GM21576 (cell line): Measurements from ENCODE around the gene MYL12B.

ENCODE experiments used
- ATAC-seq: cut with Tn5 transposase; IDR thresholded peaks from one replicate; pipeline ENCODE4 v1.9.1; 2021; ENCODE audit warnings: mild to moderate bottlenecking, moderate library complexity; ENCODE audit not compliant: unreplicated experiment

Gene MYL12B

DNA sequence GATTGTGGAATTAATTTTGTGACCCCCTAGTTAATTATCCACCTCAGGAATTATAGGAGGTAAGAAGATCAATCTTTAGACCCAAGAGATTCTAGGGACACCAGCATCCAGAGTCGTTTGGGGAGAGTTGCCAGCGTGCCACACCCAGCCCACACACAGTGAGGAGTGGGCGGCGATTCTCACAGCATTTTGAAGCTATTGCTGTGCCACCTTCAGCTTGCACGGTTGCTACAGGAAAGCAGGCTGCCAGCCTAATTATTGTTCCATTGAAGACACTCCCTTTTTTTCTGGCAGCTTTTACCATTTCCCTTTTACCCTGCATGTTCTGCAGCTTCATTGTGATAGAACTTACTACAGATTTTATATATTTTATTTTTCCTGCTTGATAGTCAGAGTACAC lies 27.5 kb upstream of the MYL12B start:
- ATAC-seq = no peak

DNA sequence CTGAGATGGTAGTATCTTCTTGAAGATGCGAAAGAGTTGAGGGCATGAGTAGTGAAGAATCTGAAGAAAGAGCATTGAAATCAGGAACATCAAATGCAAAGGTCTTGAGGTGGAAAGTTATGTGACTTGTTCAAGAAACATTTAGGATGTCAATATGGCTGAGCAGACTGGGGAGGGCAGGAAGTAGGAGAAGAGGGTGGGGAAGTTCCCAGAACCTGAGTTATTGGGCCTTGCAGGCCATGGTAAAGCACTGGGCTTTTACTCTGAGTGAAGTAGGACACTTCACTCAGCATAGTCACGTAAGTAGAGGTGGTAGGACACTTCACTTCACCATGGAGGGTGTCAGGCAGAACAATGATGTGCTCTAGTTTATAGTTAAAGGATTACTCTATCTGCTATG lies 26.1 kb upstream of the MYL12B start:
- ATAC-seq = no peak

DNA sequence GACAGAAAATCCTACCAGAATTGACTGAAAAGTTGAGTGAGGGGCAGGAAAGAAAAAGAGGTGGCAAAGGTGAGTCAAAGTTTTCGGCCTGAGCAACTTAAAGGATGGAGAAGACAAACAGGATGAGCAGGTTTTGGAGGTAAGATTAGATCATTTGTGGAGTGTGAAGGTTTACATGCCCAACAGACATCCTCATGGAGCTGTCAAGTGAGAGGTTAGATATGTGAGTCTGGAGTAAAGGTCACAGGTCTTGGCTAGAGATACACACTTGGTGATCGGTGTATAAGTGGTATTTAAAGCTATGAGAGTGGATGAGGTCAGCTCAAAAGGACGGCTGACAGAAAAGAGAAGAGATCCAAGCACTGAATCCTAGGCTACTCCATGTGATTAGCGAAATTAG lies 25.5 kb upstream of the MYL12B start:
- ATAC-seq = no peak

DNA sequence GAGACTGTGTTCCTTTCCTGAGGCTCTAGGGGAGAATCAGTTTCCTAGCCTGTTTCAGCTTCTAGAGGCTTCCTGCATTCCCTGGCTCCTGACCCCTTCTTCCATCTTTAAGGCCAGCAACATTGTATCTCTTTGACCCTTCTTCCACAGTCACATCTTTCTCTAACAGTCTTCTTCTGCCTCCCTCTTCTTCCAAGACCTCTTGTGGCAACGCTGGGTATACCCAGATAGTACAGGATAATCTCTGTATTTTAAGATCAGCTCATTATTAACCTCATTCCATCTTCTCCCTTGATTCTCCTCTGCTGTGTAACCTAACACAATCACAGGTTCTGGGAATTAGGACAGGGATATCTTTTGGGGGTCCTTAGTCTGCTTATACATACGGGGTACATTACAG lies 23.2 kb upstream of the MYL12B start:
- ATAC-seq = no peak

DNA sequence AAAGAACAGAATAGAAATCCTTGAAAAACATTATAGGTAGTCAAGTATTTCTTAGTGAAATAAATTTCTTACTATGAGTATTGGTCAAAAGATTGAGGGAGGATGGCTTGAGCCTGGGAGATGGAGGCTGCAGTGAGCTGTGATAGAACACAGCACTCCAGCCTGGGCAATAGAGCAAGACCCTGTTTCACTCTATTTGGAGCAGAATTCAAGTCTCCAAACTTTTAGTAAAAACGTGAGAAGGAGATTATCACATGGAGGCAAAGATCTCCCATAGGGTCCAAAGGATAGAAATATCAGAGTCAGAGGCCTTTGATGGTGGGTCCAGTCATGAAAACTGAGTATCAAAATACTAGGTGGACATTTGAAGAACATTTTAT lies 16.8 kb upstream of the MYL12B start:
- no peak for ATAC-seq

DNA sequence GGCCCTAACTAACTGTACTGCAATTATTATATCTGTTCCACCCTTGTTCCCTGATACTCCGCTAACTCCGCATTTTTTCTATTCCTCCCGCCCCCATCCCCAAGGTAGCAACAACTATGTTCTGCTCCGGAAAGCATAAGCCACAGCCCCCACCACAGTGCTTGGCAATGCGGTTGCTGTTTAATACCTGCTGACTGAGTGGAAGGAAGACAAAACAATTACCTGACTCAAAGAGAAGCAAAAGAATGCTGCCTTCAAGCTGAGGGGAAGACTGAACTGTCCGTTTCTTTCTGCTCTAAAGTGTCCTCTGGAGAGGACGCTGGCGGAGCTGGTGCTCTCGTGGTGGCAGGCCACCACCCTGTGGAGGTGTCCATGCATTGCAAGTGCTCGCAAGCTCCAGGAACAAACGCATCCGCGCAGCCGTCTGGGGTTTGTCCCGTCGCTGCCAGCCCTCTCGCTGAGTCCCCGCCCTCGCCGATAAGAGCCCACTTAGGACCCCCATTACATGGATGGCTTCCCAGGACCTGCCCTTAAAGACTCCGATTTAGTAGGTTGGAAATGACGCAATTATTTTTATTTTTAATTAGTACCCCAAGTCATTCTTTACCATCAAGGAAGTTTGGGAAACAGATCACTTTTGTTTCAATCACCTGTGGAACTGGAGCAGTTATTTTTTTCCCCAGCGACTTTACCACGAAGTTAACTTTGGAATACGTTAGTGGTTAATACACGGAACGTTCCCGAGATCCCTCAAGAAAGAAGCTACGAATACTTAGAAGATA lies 15.9 kb upstream of the MYL12B start:
- ATAC-seq = peak; percentile 58

DNA sequence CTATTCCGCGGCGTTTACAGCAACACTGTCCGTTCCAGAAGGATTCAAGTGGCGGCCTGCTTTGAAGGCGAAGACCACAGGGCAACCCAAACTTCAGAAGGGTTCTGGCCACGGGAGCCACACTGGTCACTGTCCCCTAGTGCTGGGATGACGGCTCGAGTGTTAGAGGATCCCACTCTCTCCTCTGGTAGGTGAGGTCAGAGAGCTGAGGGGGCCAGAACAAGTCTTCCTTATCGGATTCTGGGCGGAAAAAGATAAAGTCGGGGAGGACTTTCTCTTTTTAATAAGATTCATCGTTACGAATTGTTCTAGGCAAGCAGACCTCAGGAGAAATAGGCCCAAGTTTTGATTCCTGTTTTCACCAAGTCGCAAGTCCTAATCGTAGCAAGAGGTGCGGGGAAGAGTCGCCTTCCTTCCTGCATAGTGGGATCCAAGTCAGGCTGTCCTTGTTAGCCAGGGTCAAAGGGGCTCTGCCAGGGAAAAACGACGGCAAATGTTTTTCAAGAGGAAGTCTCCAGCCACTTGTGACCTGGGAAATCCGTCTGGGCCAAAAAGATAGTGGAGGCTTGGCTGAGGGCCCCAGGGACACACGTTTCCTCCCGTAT lies 15.2 kb upstream of the MYL12B start:
- no peak for ATAC-seq

DNA sequence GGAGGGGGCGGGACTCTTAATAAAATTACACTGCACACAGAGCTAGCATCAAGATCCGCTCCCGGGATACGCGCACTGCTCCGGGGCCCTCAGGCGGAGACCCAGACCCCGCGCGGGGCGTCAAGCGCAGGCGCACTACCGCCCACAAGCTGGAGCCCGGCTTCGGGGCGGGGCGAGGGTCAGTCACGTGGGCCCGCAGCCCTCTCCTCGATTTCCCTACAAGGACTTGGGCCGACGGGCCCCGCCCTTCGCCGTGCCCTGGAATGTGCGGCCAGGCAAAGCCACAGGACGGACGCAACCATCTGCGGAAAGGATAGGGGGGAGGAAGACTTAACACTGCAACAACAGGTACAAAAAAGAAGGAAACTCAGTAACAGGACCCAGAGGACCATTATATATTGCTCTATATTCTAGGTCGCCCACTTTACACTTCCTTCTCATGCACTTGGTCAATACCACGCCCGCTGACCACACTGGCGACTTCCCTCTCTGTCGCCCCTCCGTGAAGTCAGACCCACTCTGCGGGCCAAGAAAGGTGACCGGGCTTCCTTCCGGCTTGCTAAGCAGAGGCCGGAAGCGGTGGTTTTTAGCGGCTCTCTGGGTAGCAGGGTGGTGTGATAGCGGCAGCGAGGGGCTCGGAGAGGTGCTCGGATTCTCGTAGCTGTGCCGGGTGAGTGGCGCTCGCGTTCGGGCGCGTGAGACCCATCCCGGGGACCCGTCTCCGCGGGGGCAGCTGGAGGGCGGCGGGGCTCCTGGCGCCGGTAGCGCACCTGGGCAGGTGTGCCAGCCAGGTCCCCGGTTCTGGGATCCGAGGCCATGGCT lies 14.5 kb upstream of the MYL12B start, which contains the start of gene MYL12A:
Gene MYL12A (plus strand): TSS at position 562 of the 822 bp plus-strand sequence. CDS start 5,447 bp downstream, outside the sequence.
- ATAC-seq = peak; percentile 74

DNA sequence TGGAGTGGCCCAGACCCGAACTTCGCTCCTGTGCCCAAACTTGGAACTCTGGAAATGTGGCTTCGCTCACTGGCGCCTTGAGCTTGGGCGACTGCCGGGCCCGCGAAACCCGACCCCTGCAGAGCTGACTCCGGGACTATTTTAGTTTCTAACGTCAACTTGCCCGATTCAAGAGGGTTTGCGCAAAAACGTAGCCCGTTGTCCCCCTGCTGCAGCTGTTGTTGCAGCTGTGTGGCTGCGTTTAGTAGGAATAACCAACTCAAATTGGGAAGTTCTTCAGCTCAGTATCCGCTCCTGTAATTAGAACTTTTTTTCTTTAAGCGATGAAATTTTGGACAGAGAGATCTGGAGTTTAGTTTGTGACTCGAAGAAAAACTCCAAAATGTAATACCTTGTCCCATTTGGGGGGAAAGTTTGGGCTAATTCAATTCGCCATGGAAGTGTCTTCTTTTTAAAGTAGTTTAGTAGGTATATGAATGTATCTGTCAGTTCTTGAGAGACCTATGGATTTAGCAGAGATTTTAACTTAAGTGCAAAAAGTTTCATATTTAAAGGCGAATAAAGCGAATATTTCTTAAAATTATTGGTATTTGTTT lies 13.8 kb upstream of the MYL12B start:
- ATAC-seq = no peak

DNA sequence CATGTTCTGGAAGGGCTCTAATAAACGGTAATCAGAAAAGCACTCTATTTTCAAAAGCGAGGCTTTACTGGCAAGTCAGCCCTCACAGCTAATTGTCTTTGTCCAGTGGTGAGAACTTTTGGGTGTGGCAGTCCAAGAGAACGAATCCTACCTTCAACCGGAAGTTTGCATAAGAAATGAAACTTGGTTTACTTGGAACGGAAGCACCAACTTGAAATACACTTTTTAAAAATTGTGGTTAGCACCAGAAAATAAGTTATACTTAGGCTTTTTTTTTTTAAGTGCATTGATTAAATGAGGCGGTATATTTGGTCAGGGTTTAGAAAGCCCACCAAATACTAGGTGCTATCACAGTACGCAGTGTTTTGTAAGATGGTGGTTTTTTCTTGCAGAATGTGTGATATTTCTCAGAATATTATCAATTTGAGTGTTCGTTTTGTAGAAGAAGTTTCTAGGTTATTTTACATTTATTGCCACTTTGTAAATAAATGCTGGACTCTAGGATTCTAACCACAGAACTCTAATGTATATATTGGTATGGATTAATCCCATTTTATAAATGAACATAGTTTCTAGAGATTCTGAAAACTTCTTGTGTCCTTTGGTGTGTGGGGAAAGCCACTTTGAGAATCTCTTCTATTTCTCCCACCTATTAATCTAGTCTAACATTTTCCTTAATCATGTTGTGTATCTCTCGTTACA lies 13.1 kb upstream of the MYL12B start:
- ATAC-seq = no peak

DNA sequence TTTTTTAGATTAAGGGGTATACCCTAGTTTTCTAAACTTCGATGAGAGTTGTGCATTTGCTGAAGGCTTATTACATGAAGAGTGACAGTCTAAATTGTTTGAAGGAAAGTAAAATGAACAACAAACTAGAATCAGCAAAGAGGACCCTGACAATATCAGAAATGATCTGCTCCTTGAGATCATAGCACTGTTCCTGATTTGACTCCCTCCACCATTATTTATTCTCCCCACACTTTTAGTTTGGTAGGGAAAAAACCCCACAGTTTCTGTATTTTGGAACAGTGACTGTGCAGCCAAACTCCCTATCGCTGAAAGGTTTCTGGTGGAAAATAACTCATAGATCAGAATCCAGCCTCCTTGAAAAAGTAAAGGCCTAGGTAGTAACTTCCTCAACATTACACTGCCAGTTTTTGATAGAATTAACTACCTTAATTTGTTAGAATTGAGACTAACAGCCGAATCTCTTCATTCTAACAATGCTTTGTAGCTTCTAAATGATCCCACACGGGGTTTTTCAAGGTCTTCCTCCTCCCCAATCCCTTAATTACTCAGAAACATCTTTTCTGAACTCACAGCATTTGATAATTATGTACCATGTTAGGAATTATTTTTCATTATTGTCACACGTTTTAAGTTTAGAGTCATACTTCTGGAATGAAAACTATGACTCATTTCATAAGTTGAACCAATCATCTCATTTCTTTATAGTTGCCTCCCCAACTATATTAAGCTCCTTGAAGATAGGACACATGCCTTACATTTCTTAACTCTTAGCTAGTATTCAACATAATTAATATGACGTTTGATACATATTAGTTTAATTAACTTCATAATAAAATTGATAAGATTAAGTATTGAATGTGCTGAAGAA lies 11.5 kb upstream of the MYL12B start:
- no peak for ATAC-seq

DNA sequence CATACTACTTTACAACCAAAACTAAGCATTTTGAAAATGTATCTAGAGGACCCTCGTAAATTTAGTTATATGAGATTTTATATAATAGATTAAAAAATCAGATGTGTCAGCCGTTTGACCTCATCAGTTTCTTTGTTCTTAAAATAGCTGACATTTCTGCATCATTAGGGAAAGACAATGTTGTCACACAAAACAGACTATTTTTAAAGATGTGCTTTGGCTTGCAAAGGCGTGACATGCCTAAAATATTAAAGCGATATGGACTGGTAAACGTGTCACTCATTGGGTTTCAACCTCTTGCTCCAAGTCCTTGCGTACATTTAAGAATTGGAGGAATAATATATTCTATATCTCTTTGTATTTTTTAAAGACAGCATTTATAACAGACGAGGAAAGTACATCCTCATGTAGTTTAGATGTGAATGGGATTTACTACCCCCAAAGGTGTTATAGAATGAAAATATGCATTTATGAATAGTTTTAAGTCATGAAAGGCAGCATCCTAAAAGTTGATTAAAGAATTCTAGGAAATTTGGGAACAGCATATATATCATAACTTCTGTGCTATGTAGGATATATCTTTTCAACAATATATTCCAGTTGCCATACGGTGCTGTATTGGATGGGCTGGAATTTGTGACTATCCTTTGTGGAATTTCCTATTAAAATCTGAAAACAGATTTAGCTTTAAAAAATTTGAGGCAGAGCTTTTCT lies 10.5 kb upstream of the MYL12B start:
- ATAC-seq = no peak

DNA sequence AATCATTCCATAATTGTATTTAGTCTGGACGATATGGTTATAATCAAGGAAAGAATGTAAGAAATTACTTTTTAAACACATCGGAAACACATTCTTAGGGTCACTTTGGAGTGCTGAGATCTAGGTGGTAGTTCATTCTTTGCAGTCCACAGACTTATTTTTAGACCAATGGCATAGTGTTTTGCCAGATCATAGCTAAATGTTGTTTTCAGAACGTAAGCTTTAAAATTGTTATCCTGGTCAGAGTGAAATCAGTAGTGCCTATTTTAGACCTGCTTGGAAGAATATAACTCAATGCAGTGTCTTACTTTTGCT lies 10.0 kb upstream of the MYL12B start:
- no peak for ATAC-seq

DNA sequence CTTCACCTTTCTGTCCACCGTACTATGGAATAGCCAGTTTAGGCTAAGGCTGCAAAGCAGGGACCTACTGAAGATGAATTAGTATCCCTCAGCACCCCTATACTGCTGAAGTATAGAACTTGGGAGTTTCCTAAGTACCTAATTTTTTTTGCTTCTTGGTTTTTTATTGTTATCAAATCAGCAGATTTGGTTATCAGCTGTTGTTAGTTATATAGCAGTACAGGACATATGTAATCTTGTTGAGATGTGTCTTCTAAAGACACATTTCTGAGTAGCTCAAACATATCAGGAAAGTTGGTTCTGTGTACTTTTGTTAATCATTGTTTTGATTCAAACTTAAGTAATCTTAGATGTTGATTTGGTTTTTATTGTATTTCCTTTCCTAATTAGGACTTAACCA lies 9.1 kb upstream of the MYL12B start:
- no peak for ATAC-seq

DNA sequence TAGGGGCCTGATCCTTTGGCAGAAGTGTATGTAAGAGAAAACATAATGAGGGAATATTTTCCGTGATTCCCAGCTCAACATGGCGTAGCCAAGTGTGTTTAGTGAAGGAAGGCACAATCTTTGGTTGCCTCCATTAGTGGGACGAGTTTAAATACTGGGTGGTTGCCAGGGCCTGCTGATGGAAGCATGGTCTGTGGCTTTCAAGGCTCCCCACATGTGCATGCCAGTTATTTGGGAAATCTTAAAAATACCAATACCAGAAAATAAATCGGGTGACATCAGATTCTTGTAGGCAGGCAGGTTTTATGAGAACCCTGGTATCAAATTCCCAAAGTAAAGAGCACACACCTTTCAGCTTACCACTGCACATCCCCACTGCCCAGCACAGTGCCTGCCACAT lies 7.2 kb upstream of the MYL12B start:
- ATAC-seq = no peak

DNA sequence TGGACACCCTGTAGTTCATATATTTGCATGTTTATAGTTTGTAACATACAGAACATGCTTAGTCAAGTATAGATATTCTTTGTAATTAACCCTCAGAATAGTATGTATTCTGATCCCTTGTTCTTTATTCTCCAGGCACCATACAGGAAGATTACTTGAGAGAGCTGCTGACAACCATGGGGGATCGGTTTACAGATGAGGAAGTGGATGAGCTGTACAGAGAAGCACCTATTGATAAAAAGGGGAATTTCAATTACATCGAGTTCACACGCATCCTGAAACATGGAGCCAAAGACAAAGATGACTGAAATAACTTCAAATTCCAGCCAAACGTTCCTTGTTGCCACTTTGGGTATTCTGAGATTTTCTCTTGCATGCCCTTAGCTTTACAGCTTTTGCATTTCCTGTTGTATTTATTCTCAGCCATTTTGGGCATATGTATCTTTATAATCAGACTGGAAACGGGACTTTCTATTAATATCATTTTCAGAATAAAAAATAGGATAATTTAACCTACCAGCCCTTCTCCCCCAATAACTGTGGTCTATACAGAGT lies 6.2 kb upstream of the MYL12B start:
- ATAC-seq = no peak

DNA sequence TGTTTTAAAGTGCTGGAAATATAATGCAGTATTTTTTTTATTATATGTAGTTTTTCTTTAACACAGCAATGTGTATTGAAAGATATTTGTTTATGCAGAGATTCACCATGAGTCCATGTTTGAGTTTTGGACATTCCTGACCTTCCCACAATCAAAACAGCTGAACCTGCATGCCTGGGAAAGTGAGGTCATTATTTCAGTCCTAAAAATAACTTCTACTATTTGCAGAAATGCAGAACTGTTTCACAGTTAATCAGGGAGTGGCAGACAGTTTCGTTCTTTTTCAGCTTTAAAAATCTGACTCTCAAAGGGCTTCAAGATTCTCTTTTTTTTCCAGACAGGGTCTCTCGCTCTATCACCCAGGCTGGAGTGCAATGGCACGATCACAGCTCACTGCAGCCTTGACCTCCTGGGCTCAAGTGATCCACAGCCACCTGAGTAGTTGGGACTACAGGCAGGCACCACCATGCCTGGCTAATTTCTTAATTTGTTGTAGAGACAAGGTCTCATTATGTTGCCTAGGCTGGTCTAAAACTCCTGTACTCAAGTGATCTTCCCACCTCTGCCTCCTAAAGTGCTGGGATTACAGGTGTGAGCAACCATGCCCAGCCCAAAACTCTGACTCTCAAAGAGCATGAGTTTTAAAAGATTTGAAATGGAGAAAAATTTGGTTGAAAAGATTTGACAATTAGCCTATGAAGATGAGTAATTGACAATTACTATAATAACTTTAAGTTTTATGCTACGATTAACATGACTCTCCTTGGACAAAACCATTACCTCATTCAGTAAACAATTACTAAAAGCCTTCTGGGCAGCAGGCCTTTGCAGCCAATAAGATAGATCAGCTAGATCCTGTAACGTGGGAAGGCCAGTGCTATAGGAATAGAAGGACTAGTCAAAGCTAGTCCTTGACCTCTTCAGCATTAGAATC lies 5.0 kb upstream of the MYL12B start:
- peak; percentile 28 for ATAC-seq

DNA sequence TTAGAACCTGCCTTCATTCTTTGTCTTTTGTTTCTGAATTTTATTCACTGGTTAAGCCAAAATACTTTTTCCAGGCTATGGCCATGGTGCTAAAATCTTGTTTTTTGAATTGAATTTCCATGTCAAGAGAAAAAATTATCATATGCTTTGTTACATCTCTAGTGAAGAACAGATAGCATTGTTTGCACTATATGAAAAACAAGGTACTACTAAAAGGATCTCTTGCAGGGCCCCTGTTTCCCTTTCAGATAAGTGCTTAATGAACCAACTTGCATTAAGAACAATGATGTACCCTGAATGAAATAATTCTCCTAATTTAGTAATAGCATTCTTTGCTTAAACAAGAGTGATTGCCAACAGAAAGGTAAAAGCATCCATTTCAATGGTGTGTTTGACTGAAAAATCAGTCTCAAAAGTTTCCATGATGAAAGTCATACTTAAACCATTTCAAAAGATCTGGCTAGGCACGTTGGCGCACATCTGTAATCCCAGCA lies 4.3 kb upstream of the MYL12B start:
- ATAC-seq = no peak
